NB4 (cell line): ENCODE data around the gene ST7L.
"Not testable (repeated sequence)": the region's sequence is repeated elsewhere in the genome, so short reads cannot be mapped to it uniquely, and the experiment has no call there.

ENCODE experiments used
- POLR2A ChIP-seq: IDR thresholded peaks from 2 replicates; pipeline ENCODE4 v1.6.1; 2011; ENCODE audit warnings: mild to moderate bottlenecking; ENCODE audit not compliant: insufficient read length; ENCODE audit errors: extremely low read depth
- TF ChIP-seq, protein P1 (sequence below): IDR thresholded peaks from one replicate; pipeline ENCODE4 v1.5.1; 2012; ENCODE audit warnings: low read depth, low read length
- TF ChIP-seq, protein P2 (sequence below): IDR thresholded peaks from 2 replicates; pipeline ENCODE4 v1.6.1; 2011; ENCODE audit warnings: low read depth, low read length

DNA sequence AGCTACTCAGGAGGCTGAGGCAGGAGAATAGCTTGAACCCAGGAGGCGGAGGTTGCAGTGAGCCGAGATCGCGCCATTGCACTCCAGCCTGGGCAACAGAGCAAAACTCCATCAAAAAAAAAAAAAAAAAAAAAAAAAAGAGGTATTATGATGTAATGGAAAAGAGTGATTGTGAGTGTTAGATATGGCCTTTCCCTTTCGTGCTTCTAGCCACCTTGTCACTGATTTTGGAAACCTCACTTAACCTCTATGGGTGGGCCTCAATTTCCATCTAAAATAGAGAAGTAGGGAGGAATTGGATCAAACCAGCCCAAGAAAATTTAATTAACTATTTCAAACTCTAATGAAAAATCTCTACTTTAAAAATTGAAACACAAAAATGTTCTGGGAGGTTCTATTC, 5.6 kb upstream of the ST7L start:
- TF ChIP-seq, protein P1, sequence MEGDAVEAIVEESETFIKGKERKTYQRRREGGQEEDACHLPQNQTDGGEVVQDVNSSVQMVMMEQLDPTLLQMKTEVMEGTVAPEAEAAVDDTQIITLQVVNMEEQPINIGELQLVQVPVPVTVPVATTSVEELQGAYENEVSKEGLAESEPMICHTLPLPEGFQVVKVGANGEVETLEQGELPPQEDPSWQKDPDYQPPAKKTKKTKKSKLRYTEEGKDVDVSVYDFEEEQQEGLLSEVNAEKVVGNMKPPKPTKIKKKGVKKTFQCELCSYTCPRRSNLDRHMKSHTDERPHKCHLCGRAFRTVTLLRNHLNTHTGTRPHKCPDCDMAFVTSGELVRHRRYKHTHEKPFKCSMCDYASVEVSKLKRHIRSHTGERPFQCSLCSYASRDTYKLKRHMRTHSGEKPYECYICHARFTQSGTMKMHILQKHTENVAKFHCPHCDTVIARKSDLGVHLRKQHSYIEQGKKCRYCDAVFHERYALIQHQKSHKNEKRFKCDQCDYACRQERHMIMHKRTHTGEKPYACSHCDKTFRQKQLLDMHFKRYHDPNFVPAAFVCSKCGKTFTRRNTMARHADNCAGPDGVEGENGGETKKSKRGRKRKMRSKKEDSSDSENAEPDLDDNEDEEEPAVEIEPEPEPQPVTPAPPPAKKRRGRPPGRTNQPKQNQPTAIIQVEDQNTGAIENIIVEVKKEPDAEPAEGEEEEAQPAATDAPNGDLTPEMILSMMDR: not testable (repeated sequence)
- TF ChIP-seq POLR2A: not testable (repeated sequence)
- TF ChIP-seq, protein P2, sequence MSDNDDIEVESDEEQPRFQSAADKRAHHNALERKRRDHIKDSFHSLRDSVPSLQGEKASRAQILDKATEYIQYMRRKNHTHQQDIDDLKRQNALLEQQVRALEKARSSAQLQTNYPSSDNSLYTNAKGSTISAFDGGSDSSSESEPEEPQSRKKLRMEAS: not testable (repeated sequence)
